Gastrocnemius medialis (tissue), 4 donors: Measurements from ENCODE around the gene PPT2.

Experiments used
- CTCF ChIP-seq, 5 experiments: fragments of 450-650 bp in 3 of 5; fragments of 200-600 bp in 2 of 5; sonication (generic) in 2 of 5; IDR thresholded peaks in 4 of 5; conservative IDR thresholded peaks in 1 of 5; 1 replicate in 4 of 5; 2 replicates in 1 of 5; pipeline ENCODE4 v1.5.1; 2016 to 2019; ENCODE audit warnings: antibody characterized with exemption in 5 of 5, mild to moderate bottlenecking in 3 of 5, moderate library complexity in 3 of 5
- POLR2A ChIP-seq, 2 donors: fragments of 450-650 bp; IDR thresholded peaks; one replicate each; pipeline ENCODE4 v1.6.1; 2017; ENCODE audit warnings: antibody characterized with exemption in 2 of 2, mild to moderate bottlenecking in 2 of 2, moderate library complexity in 2 of 2

- TF ChIP-seq CTCF (IDR thresholded peaks at IDR 0.05 in 4 of 5, conservative IDR thresholded peaks at IDR 0.05 in 1 of 5), result no peak
- TF ChIP-seq POLR2A (IDR thresholded peaks at IDR 0.05), result no peak
These were observed 22.7 kb downstream of the PPT2 start for GRCh38 chr6:32176476-32177182.
